BLaER1 treated with 17β-estradiol and CSF1 and Interleukin-3, amounts not matched to agents 10 nM and 100 nM (cell line): ENCODE results near the gene JMY.
A peak's percentile ranks its signal among the peaks of the same experiment; 100 is the strongest.

Experiments
- H3K27ac ChIP-seq, 11 experiments: shearing (Covaris generic); formaldehyde crosslinking; 2 replicates each; pipeline ENCODE4 v1.8.1; 2022
- H3K27me3 ChIP-seq, 11 experiments: shearing (Covaris generic); formaldehyde crosslinking; 2 replicates each; pipeline ENCODE4 v1.8.1; 2022
- H3K36me3 ChIP-seq, 11 experiments: shearing (Covaris generic); formaldehyde crosslinking; 2 replicates each; pipeline ENCODE4 v1.8.1; 2022
- H3K4me1 ChIP-seq, 10 experiments: shearing (Covaris generic); formaldehyde crosslinking; 2 replicates each; pipeline ENCODE4 v1.8.1; 2022
- H3K4me2 ChIP-seq, 11 experiments: shearing (Covaris generic); formaldehyde crosslinking; 2 replicates each; pipeline ENCODE4 v1.8.1; 2022
- H3K4me3 ChIP-seq, 10 experiments: shearing (Covaris generic); formaldehyde crosslinking; 2 replicates each; pipeline ENCODE4 v1.8.1; 2022
- H3K9ac ChIP-seq, 11 experiments: shearing (Covaris generic); formaldehyde crosslinking; 2 replicates each; pipeline ENCODE4 v1.8.1; 2022
- H3K9me3 ChIP-seq, 11 experiments: shearing (Covaris generic); formaldehyde crosslinking; replicated peaks in 1 of 11; 2 replicates each; pipeline ENCODE4 v1.8.1; 2022
- H4K20me1 ChIP-seq, 11 experiments: shearing (Covaris generic); formaldehyde crosslinking; 2 replicates each; pipeline ENCODE4 v1.8.1; 2022
- Cebpa-rat ChIP-seq, 11 experiments: shearing (Covaris generic); IDR thresholded peaks; 2 replicates each; pipeline ENCODE4 v1.8.1; 2022

The JMY gene

GRCh38 chr5:79235634-79236361 lies at the start of gene JMY:
Gene JMY, plus strand, starts transcription at chr5:79236131. Its CDS starts 520 bp downstream, at chr5:79236651.
- Histone ChIP-seq H3K27me3 (peaks cover 16 to 34% (median 28%) of the 10 kb centered on the region in 11 experiments; a peak in 21 of 22 replicates), H3K9ac (peak within 1 kb of the TSS; percentile 82 to 92 (median 87)), H4K20me1 (peaks cover 7 to 37% (median 24%) of the 10 kb centered on the region in 11 experiments; a peak in 13 of 22 replicates), H3K9me3 (peaks cover 0 to 7% (median 0%) of the 10 kb centered on the region in 11 experiments; a peak in 2 of 22 replicates), H3K4me1 (peaks cover 15 to 35% (median 19%) of the 10 kb centered on the region in 10 experiments), H3K4me2 (peak within 1 kb of the TSS; percentile 86 to 100 (median 96)), H3K27ac (peak within 1 kb of the TSS; percentile 69 to 90 (median 82)), H3K36me3 (peaks cover 0 to 7% (median 0%) of the 10 kb centered on the region in 11 experiments; a peak in 1 of 22 replicates), H3K4me3 (peak within 1 kb of the TSS; percentile 73 to 93 (median 91))
- TF ChIP-seq Cebpa-rat (IDR thresholded peaks at IDR 0.05) = no peak

GRCh38 chr5:79186455-79186854 lies 49.5 kb upstream of the JMY start:
- no peaks in the 10 kb centered on the region for H3K9me3 ChIP-seq
- no peaks in the 10 kb centered on the region for H3K27me3 ChIP-seq
- H3K4me1 ChIP-seq = peaks cover 0 to 13% (median 0%) of the 10 kb centered on the region in 10 experiments; a peak in 1 of 20 replicates
- no peak overlapping the region for H3K4me2 ChIP-seq
- no peaks in the 10 kb centered on the region for H3K36me3 ChIP-seq
- no peak for TF ChIP-seq Cebpa-rat (IDR thresholded peaks at IDR 0.05)
- H3K9ac ChIP-seq = no peak overlapping the region
- H4K20me1 ChIP-seq = no peaks in the 10 kb centered on the region
- H3K4me3 ChIP-seq = no peak overlapping the region
- H3K27ac ChIP-seq = no peak overlapping the region

- no peaks in the 10 kb centered on the region for H3K4me1 ChIP-seq
- H4K20me1 ChIP-seq = no peaks in the 10 kb centered on the region
- TF ChIP-seq Cebpa-rat (IDR thresholded peaks at IDR 0.05) = no peak
- H3K9me3 ChIP-seq = no peaks in the 10 kb centered on the region
- H3K27me3 ChIP-seq = no peaks in the 10 kb centered on the region
- no peak overlapping the region for H3K4me3 ChIP-seq
- no peaks in the 10 kb centered on the region for H3K36me3 ChIP-seq
- no peak overlapping the region for H3K27ac ChIP-seq
- no peak overlapping the region for H3K4me2 ChIP-seq
- H3K9ac ChIP-seq = no peak overlapping the region
Observed at GRCh38 chr5:79189439-79190234, 46.3 kb upstream of the JMY start.

GRCh38 chr5:79190235-79190529 lies 45.7 kb upstream of the JMY start:
- no peak overlapping the region for H3K9ac ChIP-seq
- no peak overlapping the region for H3K4me3 ChIP-seq
- H3K4me2 ChIP-seq = no peak overlapping the region
- H3K27me3 ChIP-seq = no peaks in the 10 kb centered on the region
- no peaks in the 10 kb centered on the region for H4K20me1 ChIP-seq
- H3K36me3 ChIP-seq = no peaks in the 10 kb centered on the region
- no peaks in the 10 kb centered on the region for H3K4me1 ChIP-seq
- TF ChIP-seq Cebpa-rat (IDR thresholded peaks at IDR 0.05) = no peak
- no peak overlapping the region for H3K27ac ChIP-seq
- no peaks in the 10 kb centered on the region for H3K9me3 ChIP-seq

- no peaks in the 10 kb centered on the region for H4K20me1 ChIP-seq
- no peak overlapping the region for H3K4me2 ChIP-seq
- no peaks in the 10 kb centered on the region for H3K36me3 ChIP-seq
- no peak overlapping the region for H3K9ac ChIP-seq
- H3K9me3 ChIP-seq = no peaks in the 10 kb centered on the region
- no peak overlapping the region for H3K27ac ChIP-seq
- no peaks in the 10 kb centered on the region for H3K27me3 ChIP-seq
- no peak overlapping the region for H3K4me3 ChIP-seq
- no peak for TF ChIP-seq Cebpa-rat (IDR thresholded peaks at IDR 0.05)
- H3K4me1 ChIP-seq = no peaks in the 10 kb centered on the region
Observed at GRCh38 chr5:79191457-79191856, 44.5 kb upstream of the JMY start.

- Histone ChIP-seq H4K20me1 (no peaks in the 10 kb centered on the region), H3K4me2 (no peak overlapping the region), H3K27ac (no peak overlapping the region), H3K9me3 (no peaks in the 10 kb centered on the region), H3K9ac (no peak overlapping the region), H3K4me1 (no peaks in the 10 kb centered on the region), H3K36me3 (no peaks in the 10 kb centered on the region), H3K4me3 (no peak overlapping the region), H3K27me3 (no peaks in the 10 kb centered on the region)
- TF ChIP-seq Cebpa-rat (IDR thresholded peaks at IDR 0.05) = no peak
Observed at GRCh38 chr5:79193643-79194042, 42.3 kb upstream of the JMY start.

- no peak overlapping the region for H3K4me2 ChIP-seq
- no peak overlapping the region for H3K4me3 ChIP-seq
- H3K27ac ChIP-seq = no peak overlapping the region
- H3K4me1 ChIP-seq = no peaks in the 10 kb centered on the region
- no peak overlapping the region for H3K9ac ChIP-seq
- no peaks in the 10 kb centered on the region for H4K20me1 ChIP-seq
- no peaks in the 10 kb centered on the region for H3K36me3 ChIP-seq
- no peak for TF ChIP-seq Cebpa-rat (IDR thresholded peaks at IDR 0.05)
- H3K27me3 ChIP-seq = no peaks in the 10 kb centered on the region
- no peaks in the 10 kb centered on the region for H3K9me3 ChIP-seq
Observed at GRCh38 chr5:79200573-79201183, 35.3 kb upstream of the JMY start.

- Histone ChIP-seq H3K4me1 (no peaks in the 10 kb centered on the region), H3K27ac (no peak overlapping the region), H4K20me1 (no peaks in the 10 kb centered on the region), H3K4me2 (no peak overlapping the region), H3K9me3 (no peaks in the 10 kb centered on the region), H3K9ac (no peak overlapping the region), H3K36me3 (no peaks in the 10 kb centered on the region), H3K4me3 (no peak overlapping the region), H3K27me3 (no peaks in the 10 kb centered on the region)
- TF ChIP-seq Cebpa-rat (IDR thresholded peaks at IDR 0.05) = no peak
Observed at GRCh38 chr5:79201206-79201605, 34.7 kb upstream of the JMY start.

- Histone ChIP-seq H3K27ac (no peak overlapping the region), H3K27me3 (no peaks in the 10 kb centered on the region), H3K4me2 (no peak overlapping the region), H3K9ac (no peak overlapping the region), H3K36me3 (no peaks in the 10 kb centered on the region), H3K4me3 (no peak overlapping the region), H4K20me1 (no peaks in the 10 kb centered on the region), H3K9me3 (no peaks in the 10 kb centered on the region), H3K4me1 (no peaks in the 10 kb centered on the region)
- TF ChIP-seq Cebpa-rat (IDR thresholded peaks at IDR 0.05) = no peak
Observed at GRCh38 chr5:79202076-79202475, 33.9 kb upstream of the JMY start.
